PFSK-1 (cell line): ENCODE data around the gene KIAA0232.

Source experiments
- POLR2AphosphoS5 ChIP-seq: IDR thresholded peaks from 2 replicates; pipeline ENCODE4 v1.6.1; 2012; ENCODE audit warnings: low read depth, mild to moderate bottlenecking, control low read depth, low read length, moderate library complexity
- SIN3A ChIP-seq: IDR thresholded peaks from 2 replicates; pipeline ENCODE4 v1.6.1; 2012; ENCODE audit warnings: mild to moderate bottlenecking, low read length, moderate library complexity, borderline replicate concordance; ENCODE audit not compliant: insufficient read depth
- TAF1 ChIP-seq: IDR thresholded peaks from 2 replicates; pipeline ENCODE4 v1.6.1; 2012; ENCODE audit warnings: low read length, control low read depth, borderline replicate concordance; ENCODE audit not compliant: insufficient read depth

- TF ChIP-seq TAF1: no peak
- no peak for TF ChIP-seq POLR2AphosphoS5
- no peak for TF ChIP-seq SIN3A
Observed at GRCh38 chr4:6926681-6927478, 144.4 kb downstream of the KIAA0232 start.
